Epithelial cell of proximal tubule (primary cell): Measurements from ENCODE around the gene PTPRT. TPM values are rescaled to one million over a fixed set of nuclear protein-coding genes. Genes with fewer than 3 reads are reported as not detected.

ENCODE experiments used
- DNase-seq: peaks from one replicate; pipeline ENCODE4 v3.0.0-alpha.2; 2011; ENCODE audit warnings: low read depth
- H3K4me3 ChIP-seq: 2 replicates; pipeline ENCODE4 v1.5.1; 2011; ENCODE audit warnings: low read depth, mild to moderate bottlenecking, low read length
- CTCF ChIP-seq: conservative IDR thresholded peaks from 2 replicates; pipeline ENCODE4 v1.5.1; 2012; ENCODE audit warnings: low read depth, mild to moderate bottlenecking, low read length
- total RNA-seq: library from RNA; depleted of rRNA; stranded (reverse); fragments of >200 nt; gene quantifications from 2 replicates; pipeline ENCODE4 v1.2.3, GENCODE V29; 2015

The PTPRT gene
- total RNA-seq, 1 donor from 2014 or later: not detected

GRCh38 chr20:42461291-42461690 is 728.4 kb downstream of the PTPRT start:
- no peak for TF ChIP-seq CTCF
- no peak for DNase-seq
- no peak overlapping the region for H3K4me3 ChIP-seq

DNA sequence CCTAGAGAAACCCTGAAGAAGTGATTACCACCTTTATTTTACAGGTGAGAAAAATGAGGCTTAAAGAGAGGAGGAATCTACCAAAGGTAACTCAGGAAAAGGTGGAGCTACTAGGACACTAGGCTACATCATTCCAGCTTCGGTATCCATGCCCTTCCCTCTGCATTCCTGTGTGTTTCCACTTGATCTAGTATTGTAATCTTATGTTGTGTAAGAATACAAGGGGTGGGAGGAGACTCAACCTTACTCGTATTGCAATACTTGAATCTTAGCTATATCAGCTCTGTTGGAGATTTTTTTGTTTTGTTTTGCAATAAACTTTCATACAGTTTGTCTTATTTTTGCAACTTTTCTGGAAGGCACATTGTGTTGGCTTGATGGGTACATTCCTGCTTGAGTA is 742.4 kb downstream of the PTPRT start:
- no peak for TF ChIP-seq CTCF
- no peak overlapping the region for H3K4me3 ChIP-seq
- DNase-seq: no peak

DNA sequence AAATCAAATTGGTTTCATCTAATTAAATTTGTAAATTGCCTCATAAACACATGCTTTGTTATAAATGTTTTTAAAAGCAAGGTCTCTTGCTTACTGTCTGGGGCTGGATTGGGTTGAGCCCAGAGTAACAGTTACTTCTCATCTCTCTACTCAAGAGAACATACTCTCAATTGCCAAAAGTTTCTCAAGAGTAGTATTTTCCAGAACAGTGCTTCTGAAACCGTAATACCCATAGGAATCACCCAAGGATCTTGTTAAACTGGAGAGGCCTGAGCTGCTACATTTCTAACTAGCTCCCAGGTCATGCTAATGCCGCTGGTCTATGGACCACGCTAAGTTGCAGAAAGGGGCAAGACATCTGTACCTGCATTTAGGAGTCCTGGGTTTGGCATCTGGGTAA is 744.9 kb downstream of the PTPRT start:
- no peak for DNase-seq
- no peak overlapping the region for H3K4me3 ChIP-seq
- TF ChIP-seq CTCF: no peak

DNA sequence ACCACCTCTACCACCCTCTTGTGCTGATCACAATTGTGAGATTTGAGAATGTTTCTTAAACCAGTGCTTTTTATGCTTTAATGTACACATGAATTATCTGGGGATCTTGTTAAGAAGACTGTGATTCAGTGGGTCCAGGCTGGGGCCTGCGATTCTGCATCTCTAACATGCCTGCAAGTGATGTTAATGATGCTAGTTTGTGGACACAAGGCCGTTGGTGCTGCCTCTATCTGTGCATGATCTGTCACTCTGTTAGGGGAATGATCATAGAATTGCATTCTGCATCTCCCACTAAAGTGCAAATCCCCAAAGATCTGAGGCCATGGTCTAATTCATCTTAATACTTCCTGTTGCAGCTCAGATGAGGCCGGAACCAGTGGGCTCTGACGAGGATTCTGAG is 746.5 kb downstream of the PTPRT start:
- H3K4me3 ChIP-seq: no peak overlapping the region
- DNase-seq: no peak
- TF ChIP-seq CTCF: no peak

GRCh38 chr20:42442716-42443115 is 747.0 kb downstream of the PTPRT start:
- no peak overlapping the region for H3K4me3 ChIP-seq
- DNase-seq: no peak
- no peak for TF ChIP-seq CTCF

DNA sequence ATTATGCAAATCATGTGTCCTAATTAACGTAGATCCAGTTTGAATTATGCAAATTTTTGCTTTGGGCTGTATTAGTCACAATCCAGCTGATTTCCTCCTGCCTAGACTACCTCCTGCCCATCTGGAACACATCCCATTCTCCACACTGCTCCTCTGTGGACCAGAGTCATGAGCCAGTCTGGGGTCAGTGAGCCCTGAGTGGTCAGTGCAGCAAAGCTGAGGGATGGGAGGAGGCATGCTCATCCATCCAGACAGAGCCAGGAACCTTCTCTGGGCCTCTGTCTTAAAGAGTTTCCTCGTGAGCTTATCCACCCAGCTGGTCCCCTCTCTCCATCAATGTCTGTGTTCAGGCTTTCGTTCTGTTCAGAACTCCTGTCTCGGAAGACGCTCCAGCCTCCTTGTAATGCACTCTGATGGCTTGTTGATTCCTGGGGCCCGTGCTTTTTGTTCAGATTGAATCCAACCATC is 747.8 kb downstream of the PTPRT start:
- DNase-seq: no peak
- no peak for TF ChIP-seq CTCF

GRCh38 chr20:42441196-42441863 is 748.4 kb downstream of the PTPRT start:
- H3K4me3 ChIP-seq: no peak overlapping the region
- no peak for TF ChIP-seq CTCF
- no peak for DNase-seq

More for the DNA sequence above, 747.8 kb downstream of the PTPRT start:
- no peak overlapping the region for H3K4me3 ChIP-seq
